Measurements from ENCODE around the gene PLA2G3. TPM values are rescaled to one million over a fixed set of nuclear protein-coding genes. Genes with fewer than 3 reads are reported as not detected.

The PLA2G3 gene
- total and polyA plus RNA-seq, 2 experiments from 2014 or later = 18.0 to 34.5 TPM

DNA sequence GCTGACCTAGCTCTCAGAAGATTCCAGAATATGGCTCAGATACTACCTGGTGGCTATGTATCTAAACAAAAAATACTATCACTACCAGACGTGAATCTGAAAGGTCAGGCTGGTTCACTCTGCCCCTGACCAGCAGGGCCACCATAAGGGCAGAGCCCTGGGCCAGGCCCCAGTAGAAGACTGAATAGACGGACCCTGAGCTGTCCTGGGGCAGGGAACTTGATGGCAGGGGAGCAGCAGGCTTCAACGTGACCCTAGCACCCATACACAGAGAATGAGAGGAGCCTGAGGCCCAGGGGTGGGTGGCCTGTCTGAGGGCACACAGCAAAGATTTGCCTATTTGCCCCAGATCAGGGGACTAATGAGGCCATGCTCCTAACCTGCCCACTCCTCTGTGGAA is 13.0 kb upstream of the PLA2G3 start:
- no peak for DNase-seq (ENCODE audit: low spot score)
- ATAC-seq = no peak
- Mint-ChIP-seq H3K4me1 (no peaks in the 10 kb centered on the region), H3K4me3 (no peak overlapping the region), H3K27me3 (ENCODE audit: insufficient read depth, low read depth, poor library complexity) (peaks cover 3% of the 10 kb centered on the region), H3K9me3 (peaks cover 3% of the 10 kb centered on the region; the same call in 1 of the 3 replicates), H3K27ac (no peak overlapping the region), H3K36me3 (ENCODE audit: low read depth) (no peaks in the 10 kb centered on the region)
- no peak overlapping the region for H3K4me3 ChIP-seq
- no peaks in the 10 kb centered on the region for H3K36me3 ChIP-seq (ENCODE audit: insufficient read depth)
- no peaks in the 10 kb centered on the region for H3K9me2 ChIP-seq (ENCODE audit: insufficient read depth)
- no peaks in the 10 kb centered on the region for H3K79me2 ChIP-seq (replicated peaks; ENCODE audit: insufficient read depth)
- no peak overlapping the region for H3K27ac ChIP-seq (ENCODE audit: low read depth)
- H4K20me1 ChIP-seq (replicated peaks; ENCODE audit: insufficient read depth) = no peaks in the 10 kb centered on the region
- H2AFZ ChIP-seq = no peak overlapping the region
- no peak for TF ChIP-seq NANOG (IDR thresholded peaks at IDR 0.05; ENCODE audit: borderline replicate concordance)
- no peak for TF ChIP-seq JUNB (IDR thresholded peaks at IDR 0.05; ENCODE audit: unreplicated experiment)
- no peak for TF ChIP-seq ZNF331 (CRISPR knock-in tag; IDR thresholded peaks at IDR 0.05; ENCODE audit: low read depth)
- TF ChIP-seq CREB1 (CRISPR knock-in tag; IDR thresholded peaks at IDR 0.05; ENCODE audit: low read depth) = no peak
- TF ChIP-seq ETS1 (IDR thresholded peaks at IDR 0.05) = no peak
- TF ChIP-seq ZNF114 (CRISPR knock-in tag; IDR thresholded peaks at IDR 0.05) = no peak
- TF ChIP-seq EZH2 (IDR thresholded peaks at IDR 0.05; ENCODE audit: low read depth, unreplicated experiment) = no peak
- TF ChIP-seq STAT1 (IDR thresholded peaks at IDR 0.05; ENCODE audit: unreplicated experiment) = no peak
- TF ChIP-seq, protein P1, sequence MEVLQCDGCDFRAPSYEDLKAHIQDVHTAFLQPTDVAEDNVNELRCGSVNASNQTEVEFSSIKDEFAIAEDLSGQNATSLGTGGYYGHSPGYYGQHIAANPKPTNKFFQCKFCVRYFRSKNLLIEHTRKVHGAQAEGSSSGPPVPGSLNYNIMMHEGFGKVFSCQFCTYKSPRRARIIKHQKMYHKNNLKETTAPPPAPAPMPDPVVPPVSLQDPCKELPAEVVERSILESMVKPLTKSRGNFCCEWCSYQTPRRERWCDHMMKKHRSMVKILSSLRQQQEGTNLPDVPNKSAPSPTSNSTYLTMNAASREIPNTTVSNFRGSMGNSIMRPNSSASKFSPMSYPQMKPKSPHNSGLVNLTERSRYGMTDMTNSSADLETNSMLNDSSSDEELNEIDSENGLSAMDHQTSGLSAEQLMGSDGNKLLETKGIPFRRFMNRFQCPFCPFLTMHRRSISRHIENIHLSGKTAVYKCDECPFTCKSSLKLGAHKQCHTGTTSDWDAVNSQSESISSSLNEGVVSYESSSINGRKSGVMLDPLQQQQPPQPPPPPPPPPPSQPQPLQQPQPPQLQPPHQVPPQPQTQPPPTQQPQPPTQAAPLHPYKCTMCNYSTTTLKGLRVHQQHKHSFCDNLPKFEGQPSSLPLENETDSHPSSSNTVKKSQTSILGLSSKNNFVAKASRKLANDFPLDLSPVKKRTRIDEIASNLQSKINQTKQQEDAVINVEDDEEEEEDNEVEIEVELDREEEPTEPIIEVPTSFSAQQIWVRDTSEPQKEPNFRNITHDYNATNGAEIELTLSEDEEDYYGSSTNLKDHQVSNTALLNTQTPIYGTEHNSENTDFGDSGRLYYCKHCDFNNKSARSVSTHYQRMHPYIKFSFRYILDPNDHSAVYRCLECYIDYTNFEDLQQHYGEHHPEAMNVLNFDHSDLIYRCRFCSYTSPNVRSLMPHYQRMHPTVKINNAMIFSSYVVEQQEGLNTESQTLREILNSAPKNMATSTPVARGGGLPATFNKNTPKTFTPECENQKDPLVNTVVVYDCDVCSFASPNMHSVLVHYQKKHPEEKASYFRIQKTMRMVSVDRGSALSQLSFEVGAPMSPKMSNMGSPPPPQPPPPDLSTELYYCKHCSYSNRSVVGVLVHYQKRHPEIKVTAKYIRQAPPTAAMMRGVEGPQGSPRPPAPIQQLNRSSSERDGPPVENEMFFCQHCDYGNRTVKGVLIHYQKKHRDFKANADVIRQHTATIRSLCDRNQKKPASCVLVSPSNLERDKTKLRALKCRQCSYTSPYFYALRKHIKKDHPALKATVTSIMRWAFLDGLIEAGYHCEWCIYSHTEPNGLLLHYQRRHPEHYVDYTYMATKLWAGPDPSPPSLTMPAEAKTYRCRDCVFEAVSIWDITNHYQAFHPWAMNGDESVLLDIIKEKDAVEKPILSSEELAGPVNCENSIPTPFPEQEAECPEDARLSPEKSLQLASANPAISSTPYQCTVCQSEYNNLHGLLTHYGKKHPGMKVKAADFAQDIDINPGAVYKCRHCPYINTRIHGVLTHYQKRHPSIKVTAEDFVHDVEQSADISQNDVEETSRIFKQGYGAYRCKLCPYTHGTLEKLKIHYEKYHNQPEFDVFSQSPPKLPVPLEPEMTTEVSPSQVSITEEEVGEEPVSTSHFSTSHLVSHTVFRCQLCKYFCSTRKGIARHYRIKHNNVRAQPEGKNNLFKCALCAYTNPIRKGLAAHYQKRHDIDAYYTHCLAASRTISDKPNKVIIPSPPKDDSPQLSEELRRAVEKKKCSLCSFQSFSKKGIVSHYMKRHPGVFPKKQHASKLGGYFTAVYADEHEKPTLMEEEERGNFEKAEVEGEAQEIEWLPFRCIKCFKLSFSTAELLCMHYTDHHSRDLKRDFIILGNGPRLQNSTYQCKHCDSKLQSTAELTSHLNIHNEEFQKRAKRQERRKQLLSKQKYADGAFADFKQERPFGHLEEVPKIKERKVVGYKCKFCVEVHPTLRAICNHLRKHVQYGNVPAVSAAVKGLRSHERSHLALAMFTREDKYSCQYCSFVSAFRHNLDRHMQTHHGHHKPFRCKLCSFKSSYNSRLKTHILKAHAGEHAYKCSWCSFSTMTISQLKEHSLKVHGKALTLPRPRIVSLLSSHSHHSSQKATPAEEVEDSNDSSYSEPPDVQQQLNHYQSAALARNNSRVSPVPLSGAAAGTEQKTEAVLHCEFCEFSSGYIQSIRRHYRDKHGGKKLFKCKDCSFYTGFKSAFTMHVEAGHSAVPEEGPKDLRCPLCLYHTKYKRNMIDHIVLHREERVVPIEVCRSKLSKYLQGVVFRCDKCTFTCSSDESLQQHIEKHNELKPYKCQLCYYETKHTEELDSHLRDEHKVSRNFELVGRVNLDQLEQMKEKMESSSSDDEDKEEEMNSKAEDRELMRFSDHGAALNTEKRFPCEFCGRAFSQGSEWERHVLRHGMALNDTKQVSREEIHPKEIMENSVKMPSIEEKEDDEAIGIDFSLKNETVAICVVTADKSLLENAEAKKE (CRISPR knock-in tag; IDR thresholded peaks at IDR 0.05) = no peak
- no peak for TF ChIP-seq CTCF (conservative IDR thresholded peaks at IDR 0.05; ENCODE audit: low read depth in 2 of 2)
- no peak for TF ChIP-seq EZH2phosphoT487 (IDR thresholded peaks at IDR 0.05; ENCODE audit: unreplicated experiment)
- no peak for TF ChIP-seq POLR2AphosphoS5 (IDR thresholded peaks at IDR 0.05; ENCODE audit: low read depth)
- TF ChIP-seq, protein P2, sequence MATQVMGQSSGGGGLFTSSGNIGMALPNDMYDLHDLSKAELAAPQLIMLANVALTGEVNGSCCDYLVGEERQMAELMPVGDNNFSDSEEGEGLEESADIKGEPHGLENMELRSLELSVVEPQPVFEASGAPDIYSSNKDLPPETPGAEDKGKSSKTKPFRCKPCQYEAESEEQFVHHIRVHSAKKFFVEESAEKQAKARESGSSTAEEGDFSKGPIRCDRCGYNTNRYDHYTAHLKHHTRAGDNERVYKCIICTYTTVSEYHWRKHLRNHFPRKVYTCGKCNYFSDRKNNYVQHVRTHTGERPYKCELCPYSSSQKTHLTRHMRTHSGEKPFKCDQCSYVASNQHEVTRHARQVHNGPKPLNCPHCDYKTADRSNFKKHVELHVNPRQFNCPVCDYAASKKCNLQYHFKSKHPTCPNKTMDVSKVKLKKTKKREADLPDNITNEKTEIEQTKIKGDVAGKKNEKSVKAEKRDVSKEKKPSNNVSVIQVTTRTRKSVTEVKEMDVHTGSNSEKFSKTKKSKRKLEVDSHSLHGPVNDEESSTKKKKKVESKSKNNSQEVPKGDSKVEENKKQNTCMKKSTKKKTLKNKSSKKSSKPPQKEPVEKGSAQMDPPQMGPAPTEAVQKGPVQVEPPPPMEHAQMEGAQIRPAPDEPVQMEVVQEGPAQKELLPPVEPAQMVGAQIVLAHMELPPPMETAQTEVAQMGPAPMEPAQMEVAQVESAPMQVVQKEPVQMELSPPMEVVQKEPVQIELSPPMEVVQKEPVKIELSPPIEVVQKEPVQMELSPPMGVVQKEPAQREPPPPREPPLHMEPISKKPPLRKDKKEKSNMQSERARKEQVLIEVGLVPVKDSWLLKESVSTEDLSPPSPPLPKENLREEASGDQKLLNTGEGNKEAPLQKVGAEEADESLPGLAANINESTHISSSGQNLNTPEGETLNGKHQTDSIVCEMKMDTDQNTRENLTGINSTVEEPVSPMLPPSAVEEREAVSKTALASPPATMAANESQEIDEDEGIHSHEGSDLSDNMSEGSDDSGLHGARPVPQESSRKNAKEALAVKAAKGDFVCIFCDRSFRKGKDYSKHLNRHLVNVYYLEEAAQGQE (IDR thresholded peaks at IDR 0.05; ENCODE audit: unreplicated experiment) = no peak
- H3F3A ChIP-seq (replicated peaks; ENCODE audit: low read depth) = no peaks in the 10 kb centered on the region
- peaks cover 16% of the 10 kb centered on the region for H3K27me3 ChIP-seq (ENCODE audit: insufficient read depth)
- H3K4me2 ChIP-seq = no peak overlapping the region
- H3K4me1 ChIP-seq (ENCODE audit: insufficient read depth) = no peaks in the 10 kb centered on the region

Data from GM23338 (cell line).